ENCODE measurements around the gene FHOD3.

Gene FHOD3

GRCh38 chr18:36419188-36419899 is 121.8 kb downstream of the FHOD3 start:
- DNase-seq (ENCODE audit: insufficient read length, low spot score) (no peak), FAIRE-seq (no peak)
- TF ChIP-seq POLR2AphosphoS5 (IDR thresholded peaks at IDR 0.05; ENCODE audit: low read depth, low read length) (no peak), SPI1 (IDR thresholded peaks at IDR 0.05; ENCODE audit: low read depth, low read length) (no peak), POLR2A (IDR thresholded peaks at IDR 0.05; ENCODE audit: low read depth, low read length) (no peak), POU2F2 (IDR thresholded peaks at IDR 0.05; ENCODE audit: low read depth, low read length) (no peak), TAF1 (IDR thresholded peaks at IDR 0.05; ENCODE audit: low read depth, low read length) (no peak), PAX5 (IDR thresholded peaks at IDR 0.05; ENCODE audit: insufficient read depth, low read length, severe bottlenecking) (no peak)

GRCh38 chr18:36419900-36420531 is 122.5 kb downstream of the FHOD3 start:
- FAIRE-seq (no peak), DNase-seq (ENCODE audit: insufficient read length, low spot score) (no peak)
- no peak for TF ChIP-seq SPI1 (IDR thresholded peaks at IDR 0.05; ENCODE audit: low read depth, low read length)
- no peak for TF ChIP-seq POLR2AphosphoS5 (IDR thresholded peaks at IDR 0.05; ENCODE audit: low read depth, low read length)
- TF ChIP-seq POU2F2 (IDR thresholded peaks at IDR 0.05; ENCODE audit: low read depth, low read length) = no peak
- TF ChIP-seq POLR2A (IDR thresholded peaks at IDR 0.05; ENCODE audit: low read depth, low read length) = no peak
- no peak for TF ChIP-seq PAX5 (IDR thresholded peaks at IDR 0.05; ENCODE audit: insufficient read depth, low read length, severe bottlenecking)
- no peak for TF ChIP-seq TAF1 (IDR thresholded peaks at IDR 0.05; ENCODE audit: low read depth, low read length)

- no peak for TF ChIP-seq SPI1 (IDR thresholded peaks at IDR 0.05; ENCODE audit: low read depth, low read length)
- no peak for FAIRE-seq
- DNase-seq (ENCODE audit: insufficient read length, low spot score) = no peak
Measured at GRCh38 chr18:36420826-36421225, 123.3 kb downstream of the FHOD3 start.

GRCh38 chr18:36424741-36425142 is 127.2 kb downstream of the FHOD3 start:
- DNase-seq (ENCODE audit: insufficient read length, low spot score) = no peak
- TF ChIP-seq SPI1 (IDR thresholded peaks at IDR 0.05; ENCODE audit: low read depth, low read length) (no peak), POLR2A (IDR thresholded peaks at IDR 0.05; ENCODE audit: low read depth, low read length) (no peak), TAF1 (IDR thresholded peaks at IDR 0.05; ENCODE audit: low read depth, low read length) (no peak), POU2F2 (IDR thresholded peaks at IDR 0.05; ENCODE audit: low read depth, low read length) (no peak), POLR2AphosphoS5 (IDR thresholded peaks at IDR 0.05; ENCODE audit: low read depth, low read length) (no peak), PAX5 (IDR thresholded peaks at IDR 0.05; ENCODE audit: insufficient read depth, low read length, severe bottlenecking) (no peak)
- FAIRE-seq = no peak

GRCh38 chr18:36427369-36427768 is 129.9 kb downstream of the FHOD3 start:
- no peak for FAIRE-seq
- no peak for DNase-seq (ENCODE audit: insufficient read length, low spot score)
- TF ChIP-seq PAX5 (IDR thresholded peaks at IDR 0.05; ENCODE audit: insufficient read depth, low read length, severe bottlenecking) (no peak), POLR2A (IDR thresholded peaks at IDR 0.05; ENCODE audit: low read depth, low read length) (no peak), POLR2AphosphoS5 (IDR thresholded peaks at IDR 0.05; ENCODE audit: low read depth, low read length) (no peak), SPI1 (IDR thresholded peaks at IDR 0.05; ENCODE audit: low read depth, low read length) (no peak), TAF1 (IDR thresholded peaks at IDR 0.05; ENCODE audit: low read depth, low read length) (no peak), POU2F2 (IDR thresholded peaks at IDR 0.05; ENCODE audit: low read depth, low read length) (no peak)

- TF ChIP-seq TAF1 (IDR thresholded peaks at IDR 0.05; ENCODE audit: low read depth, low read length) (no peak), POLR2A (IDR thresholded peaks at IDR 0.05; ENCODE audit: low read depth, low read length) (no peak), PAX5 (IDR thresholded peaks at IDR 0.05; ENCODE audit: insufficient read depth, low read length, severe bottlenecking) (no peak), POU2F2 (IDR thresholded peaks at IDR 0.05; ENCODE audit: low read depth, low read length) (no peak), POLR2AphosphoS5 (IDR thresholded peaks at IDR 0.05; ENCODE audit: low read depth, low read length) (no peak), SPI1 (IDR thresholded peaks at IDR 0.05; ENCODE audit: low read depth, low read length) (no peak)
- FAIRE-seq (no peak), DNase-seq (ENCODE audit: insufficient read length, low spot score) (no peak)
Measured at GRCh38 chr18:36427831-36428230, 130.3 kb downstream of the FHOD3 start.

- FAIRE-seq = no peak
Measured at GRCh38 chr18:36428431-36429029, 131.0 kb downstream of the FHOD3 start.

GRCh38 chr18:36432880-36433555 is 135.5 kb downstream of the FHOD3 start:
- DNase-seq (ENCODE audit: insufficient read length, low spot score) (no peak), FAIRE-seq (no peak)
- TF ChIP-seq PAX5 (IDR thresholded peaks at IDR 0.05; ENCODE audit: insufficient read depth, low read length, severe bottlenecking) (no peak), POLR2AphosphoS5 (IDR thresholded peaks at IDR 0.05; ENCODE audit: low read depth, low read length) (no peak), TAF1 (IDR thresholded peaks at IDR 0.05; ENCODE audit: low read depth, low read length) (no peak), POU2F2 (IDR thresholded peaks at IDR 0.05; ENCODE audit: low read depth, low read length) (no peak), POLR2A (IDR thresholded peaks at IDR 0.05; ENCODE audit: low read depth, low read length) (no peak), SPI1 (IDR thresholded peaks at IDR 0.05; ENCODE audit: low read depth, low read length) (no peak)

More at GRCh38 chr18:36428431-36429029, 131.0 kb downstream of the FHOD3 start:
- DNase-seq (ENCODE audit: insufficient read length, low spot score) = no peak
- TF ChIP-seq TAF1 (IDR thresholded peaks at IDR 0.05; ENCODE audit: low read depth, low read length) (no peak), POLR2A (IDR thresholded peaks at IDR 0.05; ENCODE audit: low read depth, low read length) (no peak), POLR2AphosphoS5 (IDR thresholded peaks at IDR 0.05; ENCODE audit: low read depth, low read length) (no peak), POU2F2 (IDR thresholded peaks at IDR 0.05; ENCODE audit: low read depth, low read length) (no peak), SPI1 (IDR thresholded peaks at IDR 0.05; ENCODE audit: low read depth, low read length) (no peak), PAX5 (IDR thresholded peaks at IDR 0.05; ENCODE audit: insufficient read depth, low read length, severe bottlenecking) (no peak)

GRCh38 chr18:36436387-36436786 is 138.9 kb downstream of the FHOD3 start:
- FAIRE-seq (no peak), DNase-seq (ENCODE audit: insufficient read length, low spot score) (no peak)
- TF ChIP-seq POLR2AphosphoS5 (IDR thresholded peaks at IDR 0.05; ENCODE audit: low read depth, low read length) (no peak), POU2F2 (IDR thresholded peaks at IDR 0.05; ENCODE audit: low read depth, low read length) (no peak), PAX5 (IDR thresholded peaks at IDR 0.05; ENCODE audit: insufficient read depth, low read length, severe bottlenecking) (no peak), POLR2A (IDR thresholded peaks at IDR 0.05; ENCODE audit: low read depth, low read length) (no peak), SPI1 (IDR thresholded peaks at IDR 0.05; ENCODE audit: low read depth, low read length) (no peak), TAF1 (IDR thresholded peaks at IDR 0.05; ENCODE audit: low read depth, low read length) (no peak)

Data from GM12891 (cell line).